HG03520 (cell line): ENCODE data around the gene VWC2.
"Not testable (repeated sequence)": the region's sequence is repeated elsewhere in the genome, so short reads cannot be mapped to it uniquely, and the experiment has no call there.

Source experiments
- ATAC-seq: cut with Tn5 transposase; IDR thresholded peaks from one replicate; pipeline ENCODE4 v1.9.1; 2021; ENCODE audit warnings: mild to moderate bottlenecking, moderate library complexity; ENCODE audit not compliant: unreplicated experiment

Gene VWC2

GRCh38 chr7:49848211-49848841 is 74.9 kb downstream of the VWC2 start:
- no peak for ATAC-seq

DNA sequence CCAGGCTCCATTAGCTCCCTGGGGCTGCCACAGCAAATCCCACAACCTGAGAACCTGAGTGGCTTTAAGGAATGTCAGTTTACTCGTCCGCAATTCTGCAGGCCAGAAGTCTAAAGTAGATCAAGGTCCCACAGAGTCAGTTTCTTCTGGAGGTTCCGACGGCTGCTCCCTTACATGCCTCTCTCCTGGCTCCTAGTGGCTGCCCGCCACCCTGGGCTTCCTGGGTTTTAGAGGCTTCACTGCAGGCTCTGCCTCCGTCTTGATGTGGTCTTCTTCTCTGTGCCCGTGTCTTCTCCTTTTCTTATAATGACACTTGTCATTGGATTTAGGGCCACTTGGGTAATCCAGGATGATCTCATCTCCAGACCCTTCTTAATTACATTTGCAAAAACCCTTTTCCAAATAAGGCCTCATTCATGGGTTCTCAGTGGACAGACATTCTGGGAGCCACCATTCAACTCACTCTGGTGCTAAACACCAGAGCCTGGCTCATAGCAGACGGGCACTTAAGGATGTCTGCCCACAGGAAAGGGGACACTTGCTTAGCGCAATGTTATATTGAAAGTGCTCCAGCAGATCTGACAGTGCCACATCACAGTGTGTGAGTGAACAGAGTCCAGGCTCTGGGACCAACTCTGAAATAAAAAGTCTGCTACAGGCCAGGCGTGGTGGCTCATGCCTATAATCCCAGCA is 77.6 kb downstream of the VWC2 start:
- ATAC-seq, result no peak

- not testable (repeated sequence) for ATAC-seq
Measured at GRCh38 chr7:49851614-49851934, 78.1 kb downstream of the VWC2 start.

GRCh38 chr7:49852619-49853462 is 79.4 kb downstream of the VWC2 start:
- ATAC-seq, result no peak

DNA sequence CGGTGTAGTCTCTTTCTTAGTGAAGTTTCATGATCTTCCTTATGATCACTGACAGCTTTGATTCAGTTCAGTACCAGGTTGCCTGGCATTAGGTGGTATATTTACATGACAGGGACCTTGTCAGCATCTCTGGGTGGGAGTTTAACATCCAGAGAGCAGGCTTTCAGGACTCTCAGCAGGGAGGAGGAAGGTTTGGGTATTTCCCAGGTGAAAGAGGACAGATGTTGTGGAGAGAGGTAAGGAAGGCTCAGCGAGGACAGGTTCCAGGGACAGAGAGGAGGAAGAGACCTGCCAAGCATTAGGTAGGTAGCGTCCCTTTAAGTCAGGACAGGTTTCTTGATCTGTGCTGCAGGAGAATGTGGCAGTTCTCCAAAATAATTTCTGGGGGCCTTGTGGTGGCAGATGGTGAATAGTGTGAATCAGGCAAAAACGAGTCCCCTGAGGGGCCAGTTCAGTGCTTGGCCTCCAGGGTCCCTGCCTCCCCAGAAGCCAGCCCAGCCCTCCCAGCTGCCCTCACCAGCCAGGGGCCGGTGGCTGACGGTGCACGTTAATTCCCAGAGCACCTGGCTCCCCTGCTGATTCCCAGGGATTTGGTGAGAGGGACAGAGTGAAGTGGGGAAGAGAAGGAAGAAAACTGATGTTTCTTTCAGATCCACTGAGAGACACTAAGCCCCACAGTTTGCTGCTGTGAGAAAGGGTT is 82.0 kb downstream of the VWC2 start:
- no peak for ATAC-seq

DNA sequence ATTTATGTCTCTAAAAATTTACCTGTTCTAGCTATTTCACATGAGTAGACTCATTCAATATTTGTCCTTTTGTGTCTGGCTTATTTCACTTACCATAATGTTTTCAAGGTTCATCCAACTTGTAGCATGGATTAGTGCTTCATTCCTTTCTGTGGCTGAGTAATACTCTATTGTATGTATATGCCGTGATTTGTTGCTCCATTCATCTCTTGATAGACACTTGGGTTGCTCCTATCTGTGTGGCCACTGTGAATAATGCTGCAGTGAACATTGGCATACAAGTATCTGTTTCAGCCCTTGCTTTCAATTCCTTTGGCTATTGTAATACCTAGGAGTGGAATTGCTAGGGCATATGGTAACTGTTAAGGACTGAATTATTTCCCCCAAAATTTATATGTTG is 86.9 kb downstream of the VWC2 start:
- no peak for ATAC-seq

DNA sequence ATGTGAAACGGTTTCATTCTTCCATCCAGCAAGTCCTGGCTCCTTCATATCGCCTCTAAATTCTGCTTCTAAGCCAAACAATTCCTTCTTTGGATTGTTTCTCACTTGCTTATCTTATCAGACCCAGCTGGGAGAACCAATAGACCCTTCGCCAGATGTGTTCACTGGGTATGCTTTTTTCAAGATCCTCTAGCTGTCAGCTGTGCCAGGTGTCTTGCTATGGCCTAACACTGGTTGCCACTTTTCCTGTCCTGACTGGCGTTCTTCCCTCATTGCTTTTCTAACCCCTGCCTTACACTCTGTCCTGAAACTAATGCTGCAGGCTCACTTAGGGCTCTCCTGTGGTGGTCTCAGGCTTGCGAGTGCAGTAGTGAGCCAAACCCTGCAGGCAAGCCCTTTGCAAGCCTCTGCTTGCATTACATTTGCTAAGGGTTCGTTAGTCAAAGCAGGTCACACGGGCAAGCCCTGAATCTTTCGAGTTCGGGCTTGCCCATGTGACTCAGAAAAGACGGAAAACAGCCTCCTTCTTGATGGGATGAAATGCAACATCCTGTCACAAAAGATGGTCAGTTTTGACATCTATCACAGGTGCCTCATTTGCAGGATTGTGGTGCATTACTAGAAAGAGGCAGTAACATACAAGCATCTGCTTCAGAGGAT is 92.8 kb downstream of the VWC2 start:
- ATAC-seq, result no peak

GRCh38 chr7:49866910-49867309 is 93.5 kb downstream of the VWC2 start:
- ATAC-seq, result no peak

DNA sequence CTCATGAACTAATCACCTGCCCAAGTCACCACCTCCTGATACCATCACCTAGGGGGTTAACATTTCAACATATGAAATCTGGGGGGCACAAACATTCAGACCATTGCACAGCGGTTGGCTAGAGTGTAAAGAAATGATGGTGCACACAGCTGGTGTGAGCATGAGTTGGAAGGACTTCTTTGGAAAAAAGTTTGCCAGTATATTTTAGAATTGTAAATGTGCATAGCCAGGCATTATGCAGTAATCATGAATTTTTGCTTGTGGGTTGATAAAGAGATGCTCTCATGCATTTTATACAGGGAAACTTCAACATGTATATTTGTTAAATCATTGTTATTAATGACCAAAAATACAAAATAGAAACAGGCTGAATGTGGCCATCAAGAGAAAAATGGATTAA is 100.0 kb downstream of the VWC2 start:
- no peak for ATAC-seq

DNA sequence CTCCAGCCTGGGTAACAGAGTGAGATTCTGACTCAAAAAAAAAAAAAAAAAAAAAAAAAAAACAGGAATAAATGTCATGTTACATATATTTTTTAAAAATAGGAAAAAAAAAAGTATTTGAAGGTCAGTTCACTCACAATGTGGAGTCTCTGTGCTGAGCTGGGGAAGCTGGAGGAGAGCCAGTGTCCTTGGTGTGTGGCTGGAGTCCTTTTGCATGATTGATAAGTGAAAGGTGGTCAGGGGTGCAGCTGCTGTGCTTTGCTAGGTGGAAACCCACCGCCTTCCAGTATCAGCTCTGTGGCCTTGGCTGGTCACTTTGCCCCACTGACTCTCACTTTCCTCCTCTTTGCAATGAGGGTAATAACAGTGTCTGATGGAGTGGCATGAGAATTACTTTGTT is 101.9 kb downstream of the VWC2 start:
- no peak for ATAC-seq

- ATAC-seq, result no peak
Measured at GRCh38 chr7:49876202-49876601, 102.8 kb downstream of the VWC2 start.

DNA sequence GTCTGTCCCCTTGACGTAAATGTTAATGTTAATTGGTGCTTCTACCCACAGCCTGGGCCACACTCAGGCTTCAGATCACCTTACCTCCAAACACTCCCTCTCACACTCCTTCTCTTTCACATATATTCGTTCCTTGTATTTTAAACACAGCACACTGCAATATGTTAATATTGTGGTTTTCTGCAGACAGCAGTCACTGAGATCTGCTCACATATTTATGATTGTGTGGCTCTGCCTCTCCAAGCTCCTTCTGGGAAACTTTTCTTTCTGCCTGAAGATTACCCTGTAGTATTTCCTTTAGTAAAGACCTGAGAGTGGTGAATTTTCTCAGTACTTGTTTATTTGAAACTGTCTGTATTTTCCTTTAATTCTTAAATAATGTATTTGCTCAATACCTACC is 104.7 kb downstream of the VWC2 start:
- no peak for ATAC-seq

DNA sequence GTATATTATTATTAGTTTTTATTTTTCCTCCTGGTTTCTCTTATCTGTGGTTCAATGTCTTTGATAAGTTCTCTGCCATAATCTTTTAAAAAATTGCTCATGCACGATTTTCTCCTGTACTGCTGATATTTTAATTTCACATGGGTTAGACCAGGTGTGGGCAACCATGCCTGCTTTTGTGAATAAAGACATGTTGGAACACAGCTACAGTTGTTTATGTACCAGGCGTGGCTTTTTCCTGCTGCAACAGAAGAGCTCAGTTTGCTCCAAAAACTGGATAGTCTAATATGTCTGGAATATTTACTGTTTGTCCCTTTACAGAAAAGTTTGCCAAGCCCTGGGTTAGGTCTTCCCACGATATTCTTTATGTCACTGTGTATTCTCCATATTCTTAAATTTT is 105.2 kb downstream of the VWC2 start:
- ATAC-seq, result no peak

GRCh38 chr7:49883933-49884332 is 110.5 kb downstream of the VWC2 start:
- no peak for ATAC-seq

- ATAC-seq, result peak; percentile 93
Measured at GRCh38 chr7:49885593-49886285, 112.3 kb downstream of the VWC2 start.

GRCh38 chr7:49892481-49892880 is 119.0 kb downstream of the VWC2 start:
- ATAC-seq, result no peak

DNA sequence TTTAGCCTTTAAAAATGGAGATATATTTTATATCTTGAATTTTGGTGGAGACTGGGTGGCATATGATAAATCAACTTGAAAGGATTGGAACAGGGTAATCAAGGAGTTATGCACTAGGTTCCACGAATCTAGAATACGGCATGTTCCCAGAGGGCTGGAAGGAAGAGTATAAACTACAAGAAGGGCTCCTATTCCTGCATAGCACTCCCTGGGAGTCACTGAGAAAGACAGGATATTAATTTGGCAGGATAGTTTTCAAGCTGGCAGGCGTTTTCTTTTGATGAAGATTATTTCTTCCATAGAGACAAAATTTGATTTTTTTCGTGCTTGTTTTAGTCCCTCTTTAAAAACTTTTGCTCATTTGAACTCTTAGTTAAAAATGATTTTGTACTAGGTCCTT is 119.7 kb downstream of the VWC2 start:
- ATAC-seq, result no peak

- no peak for ATAC-seq
Measured at GRCh38 chr7:49894543-49894942, 121.1 kb downstream of the VWC2 start.

DNA sequence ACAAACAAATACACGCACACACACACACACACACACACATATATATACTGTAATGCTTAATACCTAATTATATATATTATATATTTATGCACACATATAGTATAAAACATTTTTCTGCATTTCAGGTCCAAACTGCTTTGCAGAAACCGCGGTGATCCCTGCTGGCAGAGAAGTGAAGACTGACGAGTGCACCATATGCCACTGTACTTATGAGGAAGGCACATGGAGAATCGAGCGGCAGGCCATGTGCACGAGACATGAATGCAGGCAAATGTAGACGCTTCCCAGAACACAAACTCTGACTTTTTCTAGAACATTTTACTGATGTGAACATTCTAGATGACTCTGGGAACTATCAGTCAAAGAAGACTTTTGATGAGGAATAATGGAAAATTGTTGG is 138.5 kb downstream of the VWC2 start:
- ATAC-seq, result no peak

- ATAC-seq, result no peak
Measured at GRCh38 chr7:49926720-49927119, 153.3 kb downstream of the VWC2 start.
